Measurements from ENCODE around the gene MAPKAP1.
"Not testable (repeated sequence)": the region's sequence is repeated elsewhere in the genome, so short reads cannot be mapped to it uniquely, and the experiment has no call there.

Gene MAPKAP1

GRCh38 chr9:125404733-125405132 is 302.3 kb downstream of the MAPKAP1 start:
- no peak overlapping the region for H3K4me3 ChIP-seq (ENCODE audit: low read length)
- TF ChIP-seq ZNF274 (IDR thresholded peaks at IDR 0.05; ENCODE audit: low read depth, low read length): no peak

- no peak for TF ChIP-seq ZNF274 (IDR thresholded peaks at IDR 0.05; ENCODE audit: low read depth, low read length)
- H3K4me3 ChIP-seq (ENCODE audit: low read length): no peak overlapping the region
These were observed 306.0 kb downstream of the MAPKAP1 start for GRCh38 chr9:125400725-125401716.

- not testable (repeated sequence) for H3K4me3 ChIP-seq (ENCODE audit: low read length)
These were observed 306.8 kb downstream of the MAPKAP1 start for GRCh38 chr9:125400232-125400631.

- TF ChIP-seq ZNF274 (IDR thresholded peaks at IDR 0.05; ENCODE audit: low read depth, low read length): no peak
- no peak overlapping the region for H3K4me3 ChIP-seq (ENCODE audit: low read length)
These were observed 307.3 kb downstream of the MAPKAP1 start for GRCh38 chr9:125399666-125400065.

GRCh38 chr9:125399165-125399564 is 307.8 kb downstream of the MAPKAP1 start:
- no peak overlapping the region for H3K4me3 ChIP-seq (ENCODE audit: low read length)
- TF ChIP-seq ZNF274 (IDR thresholded peaks at IDR 0.05; ENCODE audit: low read depth, low read length): no peak

GRCh38 chr9:125398243-125398642 is 308.8 kb downstream of the MAPKAP1 start:
- no peak overlapping the region for H3K4me3 ChIP-seq (ENCODE audit: low read length)

GRCh38 chr9:125397736-125398135 is 309.3 kb downstream of the MAPKAP1 start:
- TF ChIP-seq ZNF274 (IDR thresholded peaks at IDR 0.05; ENCODE audit: low read depth, low read length): no peak
- H3K4me3 ChIP-seq (ENCODE audit: low read length): no peak overlapping the region

More at GRCh38 chr9:125398243-125398642, 308.8 kb downstream of the MAPKAP1 start:
- TF ChIP-seq ZNF274 (IDR thresholded peaks at IDR 0.05; ENCODE audit: low read depth, low read length): no peak

- TF ChIP-seq ZNF274 (IDR thresholded peaks at IDR 0.05; ENCODE audit: low read depth, low read length): no peak
- no peak overlapping the region for H3K4me3 ChIP-seq (ENCODE audit: low read length)
These were observed 310.2 kb downstream of the MAPKAP1 start for GRCh38 chr9:125396799-125397198.

- TF ChIP-seq ZNF274 (IDR thresholded peaks at IDR 0.05; ENCODE audit: low read depth, low read length): no peak
- H3K4me3 ChIP-seq (ENCODE audit: low read length): no peak overlapping the region
These were observed 313.6 kb downstream of the MAPKAP1 start for GRCh38 chr9:125393426-125393825.

GRCh38 chr9:125391704-125392103 is 315.3 kb downstream of the MAPKAP1 start:
- TF ChIP-seq ZNF274 (IDR thresholded peaks at IDR 0.05; ENCODE audit: low read depth, low read length): no peak

GRCh38 chr9:125388978-125389377 is 318.0 kb downstream of the MAPKAP1 start:
- TF ChIP-seq ZNF274 (IDR thresholded peaks at IDR 0.05; ENCODE audit: low read depth, low read length): no peak

More at GRCh38 chr9:125391704-125392103, 315.3 kb downstream of the MAPKAP1 start:
- no peak overlapping the region for H3K4me3 ChIP-seq (ENCODE audit: low read length)

GRCh38 chr9:125387861-125388524 is 319.0 kb downstream of the MAPKAP1 start:
- no peak overlapping the region for H3K4me3 ChIP-seq (ENCODE audit: low read length)
- TF ChIP-seq ZNF274 (IDR thresholded peaks at IDR 0.05; ENCODE audit: low read depth, low read length): no peak

More at GRCh38 chr9:125388978-125389377, 318.0 kb downstream of the MAPKAP1 start:
- H3K4me3 ChIP-seq (ENCODE audit: low read length): no peak overlapping the region
